ENCODE results near the gene DLGAP4. TPM values are rescaled to one million over a fixed set of nuclear protein-coding genes. Genes with fewer than 3 reads are reported as not detected.

The DLGAP4 gene
- total RNA-seq, 2 donors from 2014 or later = 30.6 to 38.3 TPM

DNA sequence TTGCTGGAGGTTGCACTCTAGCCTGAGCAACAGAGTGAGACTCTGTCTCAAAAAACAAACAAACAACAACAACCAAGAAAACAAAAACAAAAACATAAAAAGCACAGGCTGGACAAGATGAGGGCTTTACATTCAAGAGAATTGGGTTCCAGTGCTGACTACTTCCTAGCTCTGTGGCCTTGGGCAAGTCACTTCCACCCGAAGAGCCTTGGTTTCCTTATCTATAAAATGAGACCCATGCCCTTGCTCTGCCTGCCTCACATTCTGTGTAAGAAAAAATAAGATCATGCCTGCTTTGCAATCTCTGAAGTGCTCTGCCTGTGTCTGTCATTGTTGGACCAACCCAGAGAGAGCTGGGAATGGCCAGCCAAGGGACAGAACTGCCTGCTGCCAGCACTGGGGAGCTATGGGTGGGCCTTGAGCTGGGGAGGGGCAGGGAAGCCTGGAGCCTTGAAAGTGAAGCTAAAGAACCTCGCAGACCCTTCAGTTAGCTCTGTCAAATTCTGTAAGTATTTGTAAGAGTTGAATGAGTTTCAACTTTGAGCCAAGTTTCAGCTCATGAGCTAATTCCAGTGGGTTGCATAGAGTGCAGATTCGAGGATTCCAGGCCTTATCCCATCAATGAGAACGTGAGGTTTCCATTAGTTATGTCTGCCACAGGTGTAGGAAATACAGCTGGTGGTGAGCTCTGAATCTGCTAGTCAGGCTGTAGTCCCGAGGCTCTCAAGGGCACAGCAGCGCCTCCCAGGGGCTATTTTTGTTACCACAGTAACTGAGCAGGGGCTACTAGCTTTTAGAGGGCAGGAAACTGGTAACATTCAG lies 93.2 kb downstream of the DLGAP4 start:
- ATAC-seq (replicated peaks in 1 of 2) (peak; percentile 61 to 77), DNase-seq (peak; percentile 65 to 67)
- no peak overlapping the region for H3K4me3 Mint-ChIP-seq
- H3K4me1 Mint-ChIP-seq (ENCODE audit: low read depth) = no peaks in the 10 kb centered on the region
- no peak overlapping the region for H3K27ac Mint-ChIP-seq
- peaks cover 4 to 5% of the 10 kb centered on the region in 2 donors for H3K9me3 Mint-ChIP-seq
- H3K27me3 Mint-ChIP-seq (ENCODE audit: low read depth) = peaks cover 36% of the 10 kb centered on the region
- no peaks in the 10 kb centered on the region for H3K36me3 Mint-ChIP-seq (ENCODE audit: insufficient read depth in 2 of 2)

DNA sequence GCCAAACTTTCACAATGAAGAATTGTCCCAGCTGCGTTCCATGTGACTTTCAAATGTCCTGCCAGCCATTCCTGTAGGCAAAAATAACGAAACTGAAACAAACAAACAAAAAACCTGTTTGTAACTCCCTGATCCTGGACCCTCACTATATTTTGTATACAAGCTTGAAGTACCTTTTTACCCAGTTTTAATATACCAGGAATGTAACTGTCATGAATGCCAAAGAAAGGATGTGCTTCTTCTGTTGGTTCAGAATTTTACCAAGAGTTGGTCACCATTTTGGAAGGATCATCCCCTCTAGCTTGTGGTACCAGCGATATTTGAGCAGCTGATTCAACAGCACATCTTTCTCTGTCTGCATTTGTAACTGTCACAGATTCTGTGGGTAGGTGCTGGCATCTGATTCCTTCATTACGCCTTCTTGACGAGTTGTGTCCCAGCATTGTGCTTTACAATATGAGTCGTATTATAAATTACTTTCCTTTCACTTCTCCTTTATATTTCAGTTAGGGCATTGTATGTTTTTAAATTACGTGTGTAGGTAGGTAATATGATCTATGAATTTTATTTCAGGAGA lies 93.9 kb downstream of the DLGAP4 start:
- Mint-ChIP-seq H3K4me1 (ENCODE audit: low read depth) (no peaks in the 10 kb centered on the region), H3K27me3 (ENCODE audit: low read depth) (peaks cover 36% of the 10 kb centered on the region), H3K4me3 (no peak overlapping the region), H3K9me3 (peaks cover 4 to 5% of the 10 kb centered on the region in 2 donors), H3K27ac (no peak overlapping the region), H3K36me3 (ENCODE audit: insufficient read depth in 2 of 2) (no peaks in the 10 kb centered on the region)
- ATAC-seq (replicated peaks in 1 of 2) (no peak), DNase-seq (no peak)

- no peak for DNase-seq
- Mint-ChIP-seq H3K4me1 (ENCODE audit: low read depth) (no peaks in the 10 kb centered on the region), H3K4me3 (no peak overlapping the region), H3K36me3 (ENCODE audit: insufficient read depth in 2 of 2) (no peaks in the 10 kb centered on the region), H3K27me3 (ENCODE audit: low read depth) (peaks cover 36% of the 10 kb centered on the region), H3K27ac (no peak overlapping the region), H3K9me3 (peaks cover 4 to 5% of the 10 kb centered on the region in 2 donors)
- no peak for ATAC-seq (replicated peaks in 1 of 2)
These were observed 95.0 kb downstream of the DLGAP4 start for GRCh38 chr20:36400909-36401735.

GRCh38 chr20:36402708-36403107 lies 96.6 kb downstream of the DLGAP4 start:
- DNase-seq (no peak), ATAC-seq (replicated peaks in 1 of 2) (no peak)
- no peak overlapping the region for H3K4me3 Mint-ChIP-seq
- peaks cover 42% of the 10 kb centered on the region for H3K27me3 Mint-ChIP-seq (ENCODE audit: low read depth)
- no peaks in the 10 kb centered on the region for H3K36me3 Mint-ChIP-seq (ENCODE audit: insufficient read depth in 2 of 2)
- no peaks in the 10 kb centered on the region for H3K4me1 Mint-ChIP-seq (ENCODE audit: low read depth)
- H3K27ac Mint-ChIP-seq = no peak overlapping the region
- peaks cover 0 to 2% of the 10 kb centered on the region in 2 donors for H3K9me3 Mint-ChIP-seq

DNA sequence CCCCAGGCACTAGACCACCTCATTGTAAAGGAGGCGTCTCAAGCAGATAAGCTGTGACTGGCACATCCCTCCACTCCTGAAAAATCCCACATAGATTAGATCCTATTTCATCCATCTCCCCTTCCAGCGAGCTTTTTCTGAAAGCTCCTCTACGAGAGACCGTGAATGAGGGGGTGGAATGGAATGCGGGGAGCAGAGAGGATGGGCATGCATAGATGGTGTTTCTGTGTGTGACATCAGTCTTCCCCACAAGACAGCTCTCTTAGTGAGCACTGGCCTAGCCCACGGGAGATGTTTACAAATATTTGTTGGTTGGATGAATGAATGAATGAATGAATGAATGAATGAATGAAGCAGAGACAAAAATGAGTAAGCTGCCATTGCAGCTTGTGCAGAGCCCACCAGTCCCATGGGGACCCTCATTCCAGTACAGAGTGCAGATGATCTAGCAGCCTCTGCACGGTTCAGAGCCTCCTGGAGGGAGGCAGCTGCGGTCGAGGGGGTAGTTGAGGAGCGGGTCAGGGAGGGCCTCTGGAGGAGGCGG lies 98.4 kb downstream of the DLGAP4 start:
- peaks cover 0 to 2% of the 10 kb centered on the region in 2 donors for H3K9me3 Mint-ChIP-seq
- no peaks in the 10 kb centered on the region for H3K4me1 Mint-ChIP-seq (ENCODE audit: low read depth)
- DNase-seq = no peak
- no peaks in the 10 kb centered on the region for H3K36me3 Mint-ChIP-seq (ENCODE audit: insufficient read depth in 2 of 2)
- H3K27me3 Mint-ChIP-seq (ENCODE audit: low read depth) = peaks cover 35% of the 10 kb centered on the region
- no peak overlapping the region for H3K27ac Mint-ChIP-seq
- no peak overlapping the region for H3K4me3 Mint-ChIP-seq
- no peak for ATAC-seq (replicated peaks in 1 of 2)

DNA sequence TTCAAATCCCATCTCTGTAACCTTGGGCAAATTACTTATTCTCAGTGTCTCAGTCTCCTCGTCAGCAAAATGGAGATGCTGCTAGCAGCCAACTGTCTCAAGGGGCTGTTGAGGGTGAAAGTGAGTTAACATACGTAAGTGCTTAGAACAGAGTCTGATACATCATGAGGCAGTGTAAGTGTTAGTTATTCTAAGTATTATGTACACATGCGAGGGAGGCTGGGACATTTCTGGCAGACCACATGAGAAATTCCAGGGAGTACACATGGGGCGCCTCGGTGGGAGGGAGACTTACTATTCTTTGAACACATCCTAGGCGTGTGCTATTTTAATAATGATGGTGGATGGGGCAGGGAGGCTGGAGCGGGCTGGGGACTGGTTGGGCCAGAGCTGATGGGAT lies 99.1 kb downstream of the DLGAP4 start:
- ATAC-seq (replicated peaks in 1 of 2) (no peak), DNase-seq (no peak)
- H3K27ac Mint-ChIP-seq = no peak overlapping the region
- H3K4me1 Mint-ChIP-seq (ENCODE audit: low read depth) = no peaks in the 10 kb centered on the region
- H3K27me3 Mint-ChIP-seq (ENCODE audit: low read depth) = peaks cover 32% of the 10 kb centered on the region
- H3K36me3 Mint-ChIP-seq (ENCODE audit: insufficient read depth in 2 of 2) = no peaks in the 10 kb centered on the region
- no peak overlapping the region for H3K4me3 Mint-ChIP-seq
- H3K9me3 Mint-ChIP-seq = peaks cover 0 to 2% of the 10 kb centered on the region in 2 donors

- H3K27me3 Mint-ChIP-seq (ENCODE audit: low read depth) = peaks cover 22% of the 10 kb centered on the region
- no peak for ATAC-seq (replicated peaks in 1 of 2)
- peaks cover 0 to 2% of the 10 kb centered on the region in 2 donors for H3K9me3 Mint-ChIP-seq
- DNase-seq = no peak
- no peaks in the 10 kb centered on the region for H3K36me3 Mint-ChIP-seq (ENCODE audit: insufficient read depth in 2 of 2)
- H3K27ac Mint-ChIP-seq = no peak overlapping the region
- H3K4me3 Mint-ChIP-seq = no peak overlapping the region
- H3K4me1 Mint-ChIP-seq (ENCODE audit: low read depth) = no peaks in the 10 kb centered on the region
These were observed 101.1 kb downstream of the DLGAP4 start for GRCh38 chr20:36407199-36407733.

DNA sequence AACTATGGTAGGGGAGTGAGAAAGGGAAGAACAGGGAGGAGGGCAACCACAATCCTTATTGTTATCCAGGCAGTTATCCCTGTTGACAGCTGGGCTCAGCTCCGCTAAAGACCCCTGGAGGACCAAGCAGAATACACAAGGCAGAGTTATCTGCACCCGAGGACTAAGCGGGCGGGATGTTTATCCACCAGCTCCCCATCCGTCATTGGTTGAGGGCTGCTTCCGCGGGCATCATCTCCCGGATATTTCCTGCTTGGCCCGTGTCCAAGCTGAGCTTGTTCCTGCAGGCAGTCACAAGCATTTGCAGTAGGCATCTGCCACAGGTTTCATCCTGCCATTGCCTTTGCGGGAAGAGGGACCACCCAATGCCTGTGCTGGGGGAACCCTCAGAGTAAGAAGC lies 102.1 kb downstream of the DLGAP4 start:
- peaks cover 0 to under 1% of the 10 kb centered on the region in 2 donors for H3K9me3 Mint-ChIP-seq
- H3K27ac Mint-ChIP-seq = no peak overlapping the region
- DNase-seq (no peak), ATAC-seq (replicated peaks in 1 of 2) (no peak)
- H3K27me3 Mint-ChIP-seq (ENCODE audit: low read depth) = peaks cover 14% of the 10 kb centered on the region
- H3K36me3 Mint-ChIP-seq (ENCODE audit: insufficient read depth in 2 of 2) = no peaks in the 10 kb centered on the region
- no peaks in the 10 kb centered on the region for H3K4me1 Mint-ChIP-seq (ENCODE audit: low read depth)
- H3K4me3 Mint-ChIP-seq = no peak overlapping the region

DNA sequence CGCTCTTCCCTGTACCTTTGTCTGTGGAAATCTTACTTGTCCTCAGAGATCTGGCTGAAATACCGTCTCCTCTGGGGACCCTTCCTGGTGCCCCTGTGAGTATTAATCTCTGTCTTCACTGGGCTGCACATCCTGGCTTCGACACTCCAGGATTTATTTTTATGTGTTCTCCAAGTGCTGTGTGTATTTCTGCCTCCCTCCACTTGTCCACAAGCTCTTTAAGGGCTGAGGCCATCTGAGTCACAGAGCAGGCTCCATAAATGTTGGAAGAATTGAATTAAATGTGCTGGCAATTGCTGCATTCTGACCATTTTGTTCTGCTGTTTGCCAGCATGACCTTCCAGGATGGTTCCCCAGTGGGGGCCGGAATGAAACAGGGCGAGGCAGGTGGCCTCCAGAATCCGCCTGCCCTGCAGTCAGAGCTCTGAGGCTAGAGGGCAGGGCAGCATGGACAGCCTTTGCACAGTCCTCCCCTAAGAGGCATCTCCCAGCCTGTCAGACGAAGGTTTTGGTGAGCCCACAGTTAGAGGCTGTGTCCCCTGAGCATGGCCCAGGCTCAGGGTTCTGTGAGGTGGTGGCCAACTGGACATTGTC lies 105.8 kb downstream of the DLGAP4 start:
- DNase-seq = no peak
- Mint-ChIP-seq H3K27me3 (ENCODE audit: low read depth) (peaks cover 11% of the 10 kb centered on the region), H3K4me3 (no peak overlapping the region), H3K27ac (no peak overlapping the region), H3K4me1 (ENCODE audit: low read depth) (no peaks in the 10 kb centered on the region), H3K36me3 (ENCODE audit: insufficient read depth in 2 of 2) (no peaks in the 10 kb centered on the region), H3K9me3 (no peaks in the 10 kb centered on the region)
- ATAC-seq (replicated peaks in 1 of 2) = no peak

GRCh38 chr20:36415475-36416002 lies 109.4 kb downstream of the DLGAP4 start:
- DNase-seq (no peak), ATAC-seq (replicated peaks in 1 of 2) (no peak)
- Mint-ChIP-seq H3K36me3 (ENCODE audit: insufficient read depth in 2 of 2) (no peaks in the 10 kb centered on the region), H3K27ac (no peak overlapping the region), H3K4me1 (ENCODE audit: low read depth) (no peaks in the 10 kb centered on the region), H3K4me3 (no peak overlapping the region), H3K9me3 (no peaks in the 10 kb centered on the region), H3K27me3 (ENCODE audit: low read depth) (peaks cover 4% of the 10 kb centered on the region)

GRCh38 chr20:36418711-36419110 lies 112.6 kb downstream of the DLGAP4 start:
- no peaks in the 10 kb centered on the region for H3K9me3 Mint-ChIP-seq
- no peak for ATAC-seq (replicated peaks in 1 of 2)
- H3K27ac Mint-ChIP-seq = no peak overlapping the region
- no peak overlapping the region for H3K4me3 Mint-ChIP-seq
- no peak for DNase-seq
- no peaks in the 10 kb centered on the region for H3K36me3 Mint-ChIP-seq (ENCODE audit: insufficient read depth in 2 of 2)
- no peaks in the 10 kb centered on the region for H3K4me1 Mint-ChIP-seq (ENCODE audit: low read depth)
- no peaks in the 10 kb centered on the region for H3K27me3 Mint-ChIP-seq (ENCODE audit: low read depth)

- no peak for DNase-seq
- no peak overlapping the region for H3K4me3 Mint-ChIP-seq
- no peaks in the 10 kb centered on the region for H3K36me3 Mint-ChIP-seq (ENCODE audit: insufficient read depth in 2 of 2)
- ATAC-seq (replicated peaks in 1 of 2) = no peak
- no peaks in the 10 kb centered on the region for H3K4me1 Mint-ChIP-seq (ENCODE audit: low read depth)
- no peak overlapping the region for H3K27ac Mint-ChIP-seq
- no peaks in the 10 kb centered on the region for H3K27me3 Mint-ChIP-seq (ENCODE audit: low read depth)
- H3K9me3 Mint-ChIP-seq = no peaks in the 10 kb centered on the region
These were observed 115.5 kb downstream of the DLGAP4 start for GRCh38 chr20:36421641-36422040.

Measured in activated T-cell treated with anti-CD3 and anti-CD28 coated beads, Interleukin-2, amount 50 U/mL, for 72 hours (primary cell).